Karpas-422 (cell line): ENCODE measurements around the gene MTTP. TPM values are rescaled to one million over a fixed set of nuclear protein-coding genes. Genes with fewer than 3 reads are reported as not detected.

ENCODE experiments used
- DNase-seq: peaks from one replicate; pipeline ENCODE4 v3.0.0-alpha.2; 2015
- H2AFZ ChIP-seq: fragments of 200-600 bp; sonication (generic); 2 replicates; pipeline ENCODE4 v1.6.1; 2014; ENCODE audit warnings: antibody characterized with exemption, low read length, mixed read lengths
- H3K27ac ChIP-seq: fragments of 200-600 bp; sonication (generic); 2 replicates; pipeline ENCODE4 v1.5.1; 2014; ENCODE audit warnings: mild to moderate bottlenecking, low read length, moderate library complexity
- H3K27me3 ChIP-seq: fragments of 200-600 bp; sonication (generic); 2 replicates; pipeline ENCODE4 v1.6.1; 2014; ENCODE audit warnings: low read length, mixed read lengths
- H3K36me3 ChIP-seq: fragments of 200-600 bp; sonication (generic); 2 replicates; pipeline ENCODE4 v1.6.1; 2014; ENCODE audit warnings: low read length, mixed read lengths; ENCODE audit not compliant: insufficient read depth
- H3K4me1 ChIP-seq: fragments of 200-600 bp; sonication (generic); 2 replicates; pipeline ENCODE4 v1.6.1; 2014; ENCODE audit warnings: mild to moderate bottlenecking, low read length, mixed read lengths
- H3K4me2 ChIP-seq: fragments of 200-600 bp; sonication (generic); 2 replicates; pipeline ENCODE4 v1.6.1; 2014; ENCODE audit warnings: low read length, low read depth, mild to moderate bottlenecking; ENCODE audit not compliant: poor library complexity, severe bottlenecking
- H3K4me3 ChIP-seq: fragments of 200-600 bp; sonication (generic); 2 replicates; pipeline ENCODE4 v1.5.1; 2014; ENCODE audit warnings: mild to moderate bottlenecking, antibody characterized with exemption, low read length, mixed read lengths
- H3K79me2 ChIP-seq: fragments of 200-600 bp; sonication (generic); 2 replicates; pipeline ENCODE4 v1.6.1; 2014; ENCODE audit warnings: mild to moderate bottlenecking, low read length, mixed read lengths
- H3K9ac ChIP-seq: fragments of 200-600 bp; sonication (generic); 2 replicates; pipeline ENCODE4 v1.6.0; 2014; ENCODE audit warnings: low read length
- H3K9me2 ChIP-seq: fragments of 200-600 bp; sonication (generic), shearing (Covaris generic); replicated peaks from 2 replicates; pipeline ENCODE4 v1.6.0; 2014; ENCODE audit warnings: mild to moderate bottlenecking, low read length, moderate library complexity; ENCODE audit not compliant: insufficient read depth
- H3K9me3 ChIP-seq: fragments of 300-700, 200-600 bp; sonication (generic); 2 replicates; pipeline ENCODE4 v1.6.1; 2014; ENCODE audit warnings: low read length, mixed read lengths
- H4K20me1 ChIP-seq: fragments of 200-600 bp; sonication (generic); 2 replicates; pipeline ENCODE4 v1.6.1; 2014; ENCODE audit warnings: mild to moderate bottlenecking, antibody characterized with exemption, low read length, low read depth; ENCODE audit not compliant: insufficient read depth
- total RNA-seq: library from RNA; depleted of rRNA; stranded (reverse); fragments of >200 nt; shearing (Covaris generic); gene quantifications from 2 replicates; pipeline ENCODE4 v1.2.3, GENCODE V29; 2014; ENCODE audit warnings: low replicate concordance

The MTTP gene
- total RNA-seq, 1 experiment from 2014 or later, result 0.22 TPM

- 0 out of 2 replicates have a peak overlapping the region, but pooled peaks have one; percentile 71 for H3K9ac ChIP-seq
- peak overlapping the region; percentile 64 for H3K4me2 ChIP-seq
- no peaks in the 10 kb centered on the region for H4K20me1 ChIP-seq
- peaks cover 64% of the 10 kb centered on the region for H3K4me1 ChIP-seq
- H3K79me2 ChIP-seq, result no peaks in the 10 kb centered on the region
- H3K4me3 ChIP-seq, result peak overlapping the region; percentile 65; the same call in 1 of the 2 replicates
- DNase-seq, result no peak
- H2AFZ ChIP-seq, result no peak overlapping the region
- no peaks in the 10 kb centered on the region for H3K27me3 ChIP-seq
- no peaks in the 10 kb centered on the region for H3K9me2 ChIP-seq
- no peak overlapping the region for H3K27ac ChIP-seq
- no peaks in the 10 kb centered on the region for H3K9me3 ChIP-seq
- no peaks in the 10 kb centered on the region for H3K36me3 ChIP-seq
Observed at GRCh38 chr4:99654361-99654761, 79.7 kb downstream of the MTTP start.

- Histone ChIP-seq H2AFZ (no peak overlapping the region), H3K9me3 (no peaks in the 10 kb centered on the region), H3K27ac (no peak overlapping the region), H3K79me2 (no peaks in the 10 kb centered on the region), H3K9ac (no peak overlapping the region), H3K4me1 (peaks cover 53% of the 10 kb centered on the region), H3K9me2 (no peaks in the 10 kb centered on the region), H3K4me3 (no peak overlapping the region), H3K36me3 (no peaks in the 10 kb centered on the region), H3K4me2 (no peak overlapping the region), H3K27me3 (no peaks in the 10 kb centered on the region), H4K20me1 (no peaks in the 10 kb centered on the region)
- DNase-seq, result no peak
Observed at GRCh38 chr4:99655308-99656081, 80.9 kb downstream of the MTTP start.

- Histone ChIP-seq H3K4me2 (no peak within 1 kb of the TSS), H3K9me2 (no peaks in the 10 kb centered on the region), H3K4me3 (no peak within 1 kb of the TSS), H3K79me2 (no peaks in the 10 kb centered on the region), H2AFZ (no peak within 1 kb of the TSS), H3K9me3 (no peaks in the 10 kb centered on the region), H4K20me1 (no peaks in the 10 kb centered on the region), H3K9ac (no peak within 1 kb of the TSS), H3K27ac (no peak within 1 kb of the TSS), H3K27me3 (no peaks in the 10 kb centered on the region), H3K4me1 (peaks cover 31% of the 10 kb centered on the region), H3K36me3 (no peaks in the 10 kb centered on the region)
- no peak for DNase-seq
Observed at GRCh38 chr4:99657798-99658197, 83.2 kb downstream of the MTTP start, which contains the start of gene C4orf54. TSS of gene C4orf54 (minus strand) at chr4:99657828. CDS start at chr4:99654648, 3,180 bp downstream.

GRCh38 chr4:99658666-99659065 lies 84.0 kb downstream of the MTTP start:
- Histone ChIP-seq H4K20me1 (no peaks in the 10 kb centered on the region), H3K4me3 (no peak overlapping the region), H3K27ac (no peak overlapping the region), H2AFZ (no peak overlapping the region), H3K9ac (no peak overlapping the region), H3K36me3 (no peaks in the 10 kb centered on the region), H3K4me2 (no peak overlapping the region), H3K27me3 (no peaks in the 10 kb centered on the region), H3K9me3 (no peaks in the 10 kb centered on the region), H3K79me2 (no peaks in the 10 kb centered on the region), H3K9me2 (no peaks in the 10 kb centered on the region), H3K4me1 (peaks cover 24% of the 10 kb centered on the region)
- DNase-seq, result no peak

- H3K4me1 ChIP-seq, result no peaks in the 10 kb centered on the region
- no peaks in the 10 kb centered on the region for H3K9me3 ChIP-seq
- H3K4me3 ChIP-seq, result no peak overlapping the region
- no peaks in the 10 kb centered on the region for H4K20me1 ChIP-seq
- no peak overlapping the region for H3K27ac ChIP-seq
- H3K27me3 ChIP-seq, result no peaks in the 10 kb centered on the region
- no peaks in the 10 kb centered on the region for H3K79me2 ChIP-seq
- H2AFZ ChIP-seq, result no peak overlapping the region
- no peak overlapping the region for H3K4me2 ChIP-seq
- DNase-seq, result no peak
- H3K9me2 ChIP-seq, result no peaks in the 10 kb centered on the region
- no peak overlapping the region for H3K9ac ChIP-seq
- H3K36me3 ChIP-seq, result no peaks in the 10 kb centered on the region
Observed at GRCh38 chr4:99661907-99662306, 87.3 kb downstream of the MTTP start.

- Histone ChIP-seq H3K9me3 (no peaks in the 10 kb centered on the region), H3K9me2 (no peaks in the 10 kb centered on the region)
- no peak for DNase-seq
Observed at GRCh38 chr4:99664716-99665115, 90.1 kb downstream of the MTTP start.

GRCh38 chr4:99665983-99666382 lies 91.4 kb downstream of the MTTP start:
- H3K27me3 ChIP-seq, result no peaks in the 10 kb centered on the region
- no peaks in the 10 kb centered on the region for H3K9me2 ChIP-seq
- H3K4me1 ChIP-seq, result no peaks in the 10 kb centered on the region
- no peak overlapping the region for H3K4me2 ChIP-seq
- H3K9ac ChIP-seq, result no peak overlapping the region
- H3K4me3 ChIP-seq, result no peak overlapping the region
- H3K79me2 ChIP-seq, result no peaks in the 10 kb centered on the region
- no peaks in the 10 kb centered on the region for H4K20me1 ChIP-seq
- no peaks in the 10 kb centered on the region for H3K9me3 ChIP-seq
- H2AFZ ChIP-seq, result no peak overlapping the region
- no peaks in the 10 kb centered on the region for H3K36me3 ChIP-seq
- H3K27ac ChIP-seq, result no peak overlapping the region
- no peak for DNase-seq

More at GRCh38 chr4:99664716-99665115, 90.1 kb downstream of the MTTP start:
- Histone ChIP-seq H3K4me3 (no peak overlapping the region), H4K20me1 (no peaks in the 10 kb centered on the region), H3K79me2 (no peaks in the 10 kb centered on the region), H3K27me3 (no peaks in the 10 kb centered on the region), H3K9ac (no peak overlapping the region), H3K4me2 (no peak overlapping the region), H3K4me1 (no peaks in the 10 kb centered on the region), H2AFZ (no peak overlapping the region), H3K27ac (no peak overlapping the region), H3K36me3 (no peaks in the 10 kb centered on the region)

- Histone ChIP-seq H2AFZ (no peak overlapping the region), H3K27me3 (no peaks in the 10 kb centered on the region), H3K4me1 (no peaks in the 10 kb centered on the region), H3K27ac (no peak overlapping the region), H3K79me2 (no peaks in the 10 kb centered on the region), H3K4me3 (no peak overlapping the region), H3K4me2 (no peak overlapping the region), H3K9me2 (no peaks in the 10 kb centered on the region), H3K36me3 (no peaks in the 10 kb centered on the region), H4K20me1 (no peaks in the 10 kb centered on the region), H3K9ac (no peak overlapping the region), H3K9me3 (no peaks in the 10 kb centered on the region; the same call in 1 of the 2 replicates)
- no peak for DNase-seq
Observed at GRCh38 chr4:99668472-99668871, 93.8 kb downstream of the MTTP start.
